ENCODE measurements around the gene NOS1AP.
"Not testable (repeated sequence)": the region's sequence is repeated elsewhere in the genome, so short reads cannot be mapped to it uniquely, and the experiment has no call there.

Gene NOS1AP

GRCh38 chr1:162389021-162389818 is 319.7 kb downstream of the NOS1AP start:
- no peak for DNase-seq

DNA sequence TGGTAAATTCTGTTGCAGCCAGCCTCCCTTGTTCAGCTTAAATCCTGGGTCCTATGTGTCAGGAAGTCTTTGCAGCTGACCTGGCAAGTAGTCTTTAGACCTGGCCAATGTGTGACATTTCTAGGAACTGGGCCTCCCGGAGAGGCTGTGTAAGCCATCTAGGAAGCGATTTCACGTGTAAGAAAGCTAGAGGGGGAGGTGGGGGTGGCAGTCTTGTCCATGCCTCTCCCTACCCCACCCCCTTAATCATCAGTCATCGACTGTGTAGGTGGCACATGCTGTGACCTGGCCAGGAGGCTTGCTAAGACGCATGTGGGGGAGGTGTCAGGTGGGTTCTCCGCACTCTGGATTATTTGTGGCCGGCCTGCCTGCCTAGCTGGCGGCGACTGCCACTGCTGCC is 320.5 kb downstream of the NOS1AP start:
- no peak for DNase-seq

DNA sequence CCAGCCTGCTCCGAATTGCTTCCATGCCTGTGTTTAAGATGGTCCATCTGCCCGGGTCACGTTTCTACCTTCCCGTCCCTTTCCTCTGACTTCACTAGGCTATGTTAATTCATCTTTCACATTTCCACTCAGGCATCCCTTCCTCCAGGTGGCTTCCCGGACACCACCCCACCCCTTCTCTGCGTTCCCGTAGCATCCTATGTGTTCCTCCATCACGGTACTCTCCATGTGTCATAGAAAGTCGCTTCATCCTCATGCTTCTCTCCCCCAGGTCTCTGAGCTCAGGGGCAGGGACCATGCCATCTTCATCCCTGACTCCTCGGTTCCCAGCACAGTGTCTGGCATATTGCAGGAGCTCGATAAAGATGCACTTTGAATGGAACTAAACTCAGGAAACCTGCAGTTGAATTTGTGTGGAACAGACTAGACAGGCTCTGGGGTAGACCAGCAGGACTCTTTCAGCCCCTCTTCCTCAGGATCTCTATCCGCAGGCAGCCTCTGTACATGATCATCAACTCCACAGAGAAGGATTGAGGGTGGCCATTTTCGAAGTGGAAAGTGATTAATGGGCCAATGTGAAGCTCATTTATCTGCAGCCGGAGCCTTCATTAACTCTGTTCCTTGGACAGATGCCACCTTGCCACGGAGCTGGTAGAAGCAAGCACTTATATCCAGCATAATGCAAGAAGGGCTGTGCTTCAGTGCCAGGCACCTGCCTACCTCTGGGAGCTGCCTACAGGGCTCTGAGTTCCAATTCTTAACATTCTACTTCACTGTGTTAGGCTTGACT is 321.1 kb downstream of the NOS1AP start:
- DNase-seq, result no peak

GRCh38 chr1:162391790-162392563 is 322.5 kb downstream of the NOS1AP start:
- no peak for DNase-seq

- no peak for DNase-seq
These were observed 326.9 kb downstream of the NOS1AP start for GRCh38 chr1:162396201-162396906.

DNA sequence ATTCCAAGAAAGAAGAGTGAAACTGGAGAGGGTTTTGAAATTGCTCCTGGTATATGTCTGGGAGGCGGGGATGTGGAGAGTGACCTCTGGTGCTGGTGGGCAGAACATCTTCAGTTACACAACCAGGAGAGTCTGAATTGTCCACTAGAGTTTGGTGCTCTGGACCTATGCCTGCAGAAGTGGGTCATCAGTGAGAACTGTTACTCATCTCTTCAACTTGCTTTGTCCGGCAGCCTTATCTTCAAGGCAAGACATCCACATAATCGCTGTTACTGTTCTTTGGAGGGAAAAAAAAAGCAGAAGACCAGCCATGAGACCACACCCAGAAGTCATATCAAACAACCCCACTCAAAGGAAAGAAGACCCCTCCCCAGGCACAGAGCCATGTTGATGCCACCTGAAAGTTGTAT is 327.6 kb downstream of the NOS1AP start:
- no peak for DNase-seq

- no peak for DNase-seq
These were observed 328.6 kb downstream of the NOS1AP start for GRCh38 chr1:162397943-162398560.

- DNase-seq, result no peak
These were observed 329.6 kb downstream of the NOS1AP start for GRCh38 chr1:162398999-162399580.

DNA sequence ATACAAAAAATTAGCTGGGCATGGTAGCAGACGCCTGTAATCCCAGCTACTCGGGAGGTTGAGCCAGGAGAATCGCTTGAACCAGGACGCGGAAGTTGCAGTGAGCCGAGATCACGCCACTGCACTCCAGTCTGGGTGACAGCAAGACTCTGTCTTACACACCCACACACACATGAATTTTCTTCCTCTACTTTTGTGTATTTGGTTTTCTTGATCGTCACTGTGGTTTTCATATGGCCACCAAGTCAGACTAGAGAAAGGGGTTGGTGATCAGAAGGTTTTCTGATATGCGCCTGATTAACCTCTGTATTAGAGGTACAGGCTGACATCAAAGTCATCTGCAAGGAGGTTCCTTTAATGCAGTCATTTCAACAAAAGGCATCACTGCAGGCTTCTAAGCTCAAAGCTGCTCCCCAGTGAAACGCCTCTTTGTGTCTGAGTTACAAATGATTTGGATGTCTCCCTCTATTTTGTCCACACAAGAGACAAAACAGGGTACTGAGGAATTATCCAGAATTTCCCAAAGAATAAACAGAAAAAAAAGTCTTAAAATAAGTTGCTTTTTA is 331.4 kb downstream of the NOS1AP start:
- DNase-seq, result no peak

DNA sequence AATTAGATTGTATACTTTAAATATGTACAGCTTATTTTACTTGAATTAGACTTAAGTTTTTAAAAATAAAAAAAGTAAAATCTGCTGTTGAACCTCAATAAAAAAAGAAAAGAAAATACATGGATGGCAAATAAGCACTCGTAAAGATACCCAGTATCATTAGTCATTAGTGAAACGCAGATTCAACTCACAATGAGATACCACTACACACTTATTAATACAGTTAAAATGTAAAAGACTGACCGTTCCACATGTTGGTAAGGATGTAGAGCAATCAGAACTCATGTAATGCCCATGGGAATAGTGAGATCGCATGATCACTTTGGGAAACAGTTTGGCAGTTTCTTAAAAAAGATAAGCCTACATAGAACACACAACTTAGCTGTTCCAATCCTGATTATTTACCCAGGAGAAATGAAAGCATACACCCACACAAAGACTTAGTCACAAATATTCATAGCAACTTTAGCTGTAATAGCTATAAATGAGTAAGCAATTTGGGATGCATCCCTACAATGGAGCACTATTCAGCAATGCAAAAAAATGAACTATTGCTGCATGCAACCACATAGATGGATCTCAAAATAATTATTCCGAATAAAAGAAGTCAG is 335.2 kb downstream of the NOS1AP start:
- no peak for DNase-seq

- DNase-seq, result no peak
These were observed 336.3 kb downstream of the NOS1AP start for GRCh38 chr1:162405800-162406199.

- DNase-seq, result no peak
These were observed 337.3 kb downstream of the NOS1AP start for GRCh38 chr1:162406811-162407210.

DNA sequence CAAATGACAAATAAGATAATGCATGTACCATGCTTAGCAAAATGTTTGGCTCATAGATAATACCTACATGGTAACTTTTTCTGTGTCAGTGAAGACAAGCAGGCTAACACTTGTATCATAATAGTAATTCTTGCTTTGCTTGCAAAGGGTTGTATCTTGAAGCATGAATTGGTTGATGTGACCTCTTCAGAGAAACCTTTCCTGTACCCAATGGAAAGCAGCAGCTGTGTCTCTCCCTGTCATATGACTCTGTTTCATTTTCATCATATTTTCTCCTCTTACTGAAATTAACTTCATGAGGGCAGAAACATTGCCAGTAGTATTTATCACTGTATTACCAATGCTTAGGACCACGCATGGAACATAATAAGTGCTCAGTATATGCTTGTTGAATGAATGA is 338.0 kb downstream of the NOS1AP start:
- no peak for DNase-seq

GRCh38 chr1:162412002-162412401 is 342.5 kb downstream of the NOS1AP start, which contains the start of gene SH2D1B:
Gene SH2D1B (minus strand): TSS chr1:162412136. CDS start chr1:162412016, 120 bp downstream.
- no peak for DNase-seq

GRCh38 chr1:162416215-162416614 is 346.7 kb downstream of the NOS1AP start:
- DNase-seq, result no peak

DNA sequence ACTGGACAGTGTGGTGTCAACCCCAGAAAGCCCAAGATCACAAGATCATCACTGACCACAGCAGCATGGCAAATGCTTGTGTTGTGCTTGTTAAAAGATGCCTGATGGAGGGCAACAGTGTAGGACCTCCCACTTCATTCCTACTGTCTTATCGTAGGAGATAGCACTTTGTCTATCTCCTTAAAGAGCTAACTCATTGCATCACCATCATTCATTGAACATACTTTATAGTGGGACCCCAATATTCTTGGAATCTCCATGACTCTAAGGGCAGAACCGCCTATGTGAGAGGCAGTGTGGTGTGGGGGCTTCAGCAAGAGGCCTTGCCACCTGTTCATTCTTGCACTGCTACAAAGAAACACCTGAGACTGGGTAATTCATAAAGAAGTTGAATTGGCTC is 347.4 kb downstream of the NOS1AP start:
- no peak for DNase-seq

- DNase-seq, result no peak
These were observed 348.2 kb downstream of the NOS1AP start for GRCh38 chr1:162417650-162418049.

GRCh38 chr1:162418584-162418983 is 349.1 kb downstream of the NOS1AP start:
- not testable (repeated sequence) for DNase-seq

DNA sequence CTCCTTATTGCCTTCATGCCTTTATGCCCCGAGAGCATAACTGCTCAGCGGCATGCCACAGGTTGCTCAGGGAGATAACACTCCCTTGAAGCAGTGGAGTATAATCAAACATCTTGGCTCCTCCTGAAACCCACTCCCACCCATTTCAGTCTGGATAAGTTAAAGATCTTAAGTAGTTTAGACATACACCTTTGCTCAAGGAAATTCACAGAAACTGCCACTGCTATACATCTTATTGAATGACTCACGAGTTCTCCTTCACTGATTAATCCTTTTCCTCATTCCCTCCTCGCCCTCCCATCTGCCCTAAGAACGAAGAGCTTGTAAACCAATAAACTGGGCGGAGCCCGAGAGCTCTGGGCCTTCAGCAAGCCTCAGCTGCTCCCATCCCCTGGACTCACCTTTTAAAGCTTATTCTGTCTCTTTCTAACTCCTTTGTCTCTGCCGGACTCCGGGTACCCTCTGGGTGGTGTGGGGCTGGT is 350.0 kb downstream of the NOS1AP start:
- not testable (repeated sequence) for DNase-seq

Measured in left hindlimb (tissue), 1 donor.